Measurements from ENCODE around the gene NKAPL. TPM values are rescaled to one million over a fixed set of nuclear protein-coding genes. Genes with fewer than 3 reads are reported as not detected.

The NKAPL gene
- total and polyA plus RNA-seq, 10 of the 15 experiments (the other 5 are each of a cell fraction or from before 2014, with no cell fraction given): 0.10 to 0.48 (median 0.19) TPM; not detected in 1

- peak; percentile 87 for TF ChIP-seq MLLT1 (IDR thresholded peaks at IDR 0.05)
- peak in 1 of 2 experiments; percentile 60; a peak in 1 of 3 replicates for TF ChIP-seq EGR1 (IDR thresholded peaks at IDR 0.05; ENCODE audit: borderline replicate concordance in 1 of 2, low read depth in 2 of 2, low read length in 2 of 2)
- TF ChIP-seq STAT1 (conservative IDR thresholded peaks at IDR 0.05): 0 out of 2 replicates have a peak, but pooled peaks have one; percentile 63
- no peak for TF ChIP-seq FOXM1 (IDR thresholded peaks at IDR 0.05; ENCODE audit: low read depth, low read length)
- TF ChIP-seq NKRF (conservative IDR thresholded peaks at IDR 0.05): peak; percentile 87
- no peak for TF ChIP-seq E4F1 (IDR thresholded peaks at IDR 0.05; ENCODE audit: borderline replicate concordance, partially characterized antibody)
- TF ChIP-seq HDAC2 (IDR thresholded peaks at IDR 0.05): no peak
- peak; percentile 68; the same call in 2 of the 3 replicates for TF ChIP-seq POU2F2 (IDR thresholded peaks at IDR 0.05; ENCODE audit: borderline replicate concordance, low read depth, low read length)
- no peak for TF ChIP-seq REST (IDR thresholded peaks at IDR 0.05; ENCODE audit: low read depth, low read length)
- no peak for TF ChIP-seq SP1 (IDR thresholded peaks at IDR 0.05; ENCODE audit: low read depth, low read length)
- no peak for TF ChIP-seq NR2C2 (IDR thresholded peaks at IDR 0.05; ENCODE audit: borderline replicate concordance, control insufficient read depth, insufficient read length, low read depth)
- TF ChIP-seq ZNF592 (IDR thresholded peaks at IDR 0.05): no peak
- no peak for TF ChIP-seq ZNF384 (IDR thresholded peaks at IDR 0.05; ENCODE audit: borderline replicate concordance, low read depth, low read length)
- TF ChIP-seq RBBP5 (conservative IDR thresholded peaks at IDR 0.05): peak; percentile 78; the same call in 1 of the 2 replicates
- TF ChIP-seq ATF7 (IDR thresholded peaks at IDR 0.05; ENCODE audit: low read depth): peak; percentile 46; the same call in 1 of the 2 replicates
Observed at GRCh38 chr6:28266962-28267694, 8.0 kb downstream of the NKAPL start, which contains the start of gene ZSCAN26 (continued).
